Activated naive CD8-positive, alpha-beta T cell treated with anti-CD3 and anti-CD28 coated beads, Interleukin-2, amount 10 ng/mL, durations not matched to agents 7 days and 5 days (primary cell): ENCODE measurements around the gene SLFN12L. TPM values are rescaled to one million over a fixed set of nuclear protein-coding genes. Genes with fewer than 3 reads are reported as not detected.
A peak's percentile ranks its signal among the peaks of the same experiment; 100 is the strongest.
"Not testable (repeated sequence)": the region's sequence is repeated elsewhere in the genome, so short reads cannot be mapped to it uniquely, and the experiment has no call there.

Source experiments
- ATAC-seq: fragments of 150-1000 bp; cut with Tn5 transposase; one replicate; pipeline ENCODE4 v1.10.0; 2021; ENCODE audit warnings: low read depth, moderate library complexity
- POLR2A ChIA-PET: fragments of 350-600 bp; sonication (Branson Sonifier 250); formaldehyde crosslinking; loops from one replicate; lab custom pipeline; 2021; ENCODE audit warnings: antibody characterized with exemption; lab: Charles Lee
- DNase-seq: peaks from one replicate; pipeline ENCODE4 v3.0.0; 2021
- H3K27ac Mint-ChIP-seq: one replicate; pipeline ENCODE4 v1.8.0; 2022; ENCODE audit warnings: mild to moderate bottlenecking, mixed read lengths
- H3K27me3 Mint-ChIP-seq: one replicate; pipeline ENCODE4 v1.8.0; 2022; ENCODE audit warnings: mild to moderate bottlenecking, moderate library complexity, mixed read lengths
- H3K36me3 Mint-ChIP-seq: one replicate; pipeline ENCODE4 v1.8.0; 2021; ENCODE audit warnings: mild to moderate bottlenecking, mixed read lengths
- H3K4me1 Mint-ChIP-seq: one replicate; pipeline ENCODE4 v1.8.0; 2021; ENCODE audit warnings: mixed read lengths
- H3K4me3 Mint-ChIP-seq: one replicate; pipeline ENCODE4 v1.8.0; 2022; ENCODE audit warnings: mild to moderate bottlenecking, moderate library complexity, mixed read lengths
- H3K9me3 Mint-ChIP-seq: one replicate; pipeline ENCODE4 v1.8.0; 2021; ENCODE audit warnings: mixed read lengths
- total RNA-seq, 2 experiments: library from RNA; stranded (reverse); gene quantifications; one replicate each; pipeline ENCODE4 v1.2.3, GENCODE V29; 2021

The SLFN12L gene
- total RNA-seq, 2 experiments from 2014 or later, result 133 to 139 TPM

DNA sequence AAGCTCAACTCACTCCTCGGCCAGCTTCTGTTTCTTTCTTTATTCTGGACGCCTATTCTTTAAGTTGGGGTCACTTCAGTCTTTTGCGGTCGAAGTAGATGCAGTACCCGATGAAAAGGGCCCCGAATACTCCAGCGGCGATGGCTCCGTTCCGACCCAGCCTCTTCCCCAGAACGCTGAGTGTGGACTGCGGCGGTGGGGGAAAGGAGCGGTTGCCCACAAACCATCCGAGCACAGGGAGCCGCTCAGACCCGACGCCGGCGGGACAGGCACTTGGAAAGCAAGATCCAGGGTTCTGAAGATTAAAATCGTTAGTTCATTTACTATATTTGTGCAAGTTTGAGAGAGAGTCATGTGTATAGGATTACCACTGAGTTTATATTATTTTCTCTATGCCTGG, 22.5 kb downstream of the SLFN12L start:
- H3K4me3 Mint-ChIP-seq, result no peak overlapping the region

DNA sequence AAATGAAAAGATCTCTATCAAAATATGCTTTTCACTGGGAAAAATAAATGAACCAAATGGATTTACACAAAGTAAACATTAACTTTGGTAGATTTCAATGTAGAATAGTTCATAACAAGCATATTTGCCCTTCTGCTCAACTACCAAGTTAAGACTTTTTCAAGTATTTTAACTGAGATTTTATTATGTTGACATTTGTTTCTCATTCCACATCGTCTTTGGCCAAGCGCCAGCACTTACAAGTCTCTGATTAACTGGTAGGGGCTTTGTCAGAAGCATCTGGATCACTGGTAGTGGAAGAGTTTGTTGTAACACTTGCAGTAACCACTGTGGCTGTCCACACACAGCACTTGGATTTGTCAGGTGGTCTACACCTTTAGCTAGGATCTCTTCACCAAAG, 22.9 kb downstream of the SLFN12L start:
- H3K4me1 Mint-ChIP-seq, result peaks cover 75% of the 10 kb centered on the region
- no peak overlapping the region for H3K4me3 Mint-ChIP-seq
- no peaks in the 10 kb centered on the region for H3K27me3 Mint-ChIP-seq
- no peaks in the 10 kb centered on the region for H3K9me3 Mint-ChIP-seq
- ATAC-seq, result no peak
- DNase-seq, result no peak
- POLR2A ChIA-PET, result interaction anchor here (1.4 to 1.7 kb wide), 2 partner anchors 10 to 21 kb away, joined by 3 to 5 read pairs; no protein-coding TSS in a partner anchor
- peaks cover 70% of the 10 kb centered on the region for H3K36me3 Mint-ChIP-seq
- H3K27ac Mint-ChIP-seq, result no peak overlapping the region

More for the DNA sequence above, 22.5 kb downstream of the SLFN12L start:
- Mint-ChIP-seq H3K27me3 (no peaks in the 10 kb centered on the region), H3K27ac (no peak overlapping the region), H3K4me1 (peaks cover 75% of the 10 kb centered on the region), H3K36me3 (peaks cover 71% of the 10 kb centered on the region), H3K9me3 (no peaks in the 10 kb centered on the region)
- ATAC-seq, result no peak
- no peak for DNase-seq
- POLR2A ChIA-PET, result interaction anchor here (0.6 to 1.7 kb wide), 3 partner anchors 9 to 87 kb away, joined by 3 to 5 read pairs (median 3); no protein-coding TSS in a partner anchor

DNA sequence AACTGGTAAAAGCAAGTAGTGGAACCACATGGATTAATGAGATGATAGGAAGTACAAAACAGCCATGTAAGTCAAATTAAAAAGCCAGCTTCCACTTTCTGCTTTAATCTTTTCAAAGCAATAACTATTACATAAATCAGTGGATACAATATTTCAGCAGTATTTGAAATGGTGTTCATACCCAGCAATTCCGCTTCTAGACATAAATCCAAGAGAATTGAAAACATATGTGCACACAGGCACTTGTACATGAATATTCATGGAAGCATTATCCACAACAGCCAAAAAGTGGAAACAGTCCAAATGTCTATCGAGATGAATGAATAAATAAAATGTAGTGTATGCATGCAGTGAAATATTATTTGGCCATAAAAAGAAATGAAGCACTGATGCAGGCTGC, 27.4 kb downstream of the SLFN12L start:
- POLR2A ChIA-PET, result no interaction called here
- peaks cover 60% of the 10 kb centered on the region for H3K36me3 Mint-ChIP-seq
- no peak overlapping the region for H3K27ac Mint-ChIP-seq
- H3K4me1 Mint-ChIP-seq, result peaks cover 48% of the 10 kb centered on the region
- no peak for ATAC-seq
- H3K4me3 Mint-ChIP-seq, result no peak overlapping the region
- no peaks in the 10 kb centered on the region for H3K27me3 Mint-ChIP-seq
- peaks cover 1% of the 10 kb centered on the region for H3K9me3 Mint-ChIP-seq
- DNase-seq, result no peak

DNA sequence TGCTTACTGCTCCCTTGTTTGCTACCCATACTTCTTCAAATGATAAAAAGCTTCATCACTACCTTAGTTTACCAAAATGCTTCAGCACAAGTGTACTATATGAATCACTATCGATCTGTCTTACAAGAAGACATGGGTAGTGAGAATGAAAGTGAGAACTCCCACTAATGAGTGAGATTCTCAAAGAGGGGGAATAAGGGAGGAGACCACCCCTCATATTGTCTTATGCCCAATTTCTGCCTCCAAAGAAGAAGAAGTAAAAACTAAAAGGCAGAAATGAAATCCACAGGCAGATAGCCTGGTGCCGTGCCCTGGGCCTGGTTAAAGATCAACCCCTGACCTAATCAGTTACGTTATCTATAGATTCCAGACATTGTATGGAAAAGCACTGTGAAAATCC, 29.8 kb downstream of the SLFN12L start:
- ATAC-seq, H3K27me3 Mint-ChIP-seq, H3K27ac Mint-ChIP-seq, POLR2A ChIA-PET, H3K9me3 Mint-ChIP-seq, H3K4me3 Mint-ChIP-seq, DNase-seq: not testable (repeated sequence)
- Mint-ChIP-seq H3K36me3 (peaks cover 56% of the 10 kb centered on the region), H3K4me1 (peaks cover 43% of the 10 kb centered on the region)

DNA sequence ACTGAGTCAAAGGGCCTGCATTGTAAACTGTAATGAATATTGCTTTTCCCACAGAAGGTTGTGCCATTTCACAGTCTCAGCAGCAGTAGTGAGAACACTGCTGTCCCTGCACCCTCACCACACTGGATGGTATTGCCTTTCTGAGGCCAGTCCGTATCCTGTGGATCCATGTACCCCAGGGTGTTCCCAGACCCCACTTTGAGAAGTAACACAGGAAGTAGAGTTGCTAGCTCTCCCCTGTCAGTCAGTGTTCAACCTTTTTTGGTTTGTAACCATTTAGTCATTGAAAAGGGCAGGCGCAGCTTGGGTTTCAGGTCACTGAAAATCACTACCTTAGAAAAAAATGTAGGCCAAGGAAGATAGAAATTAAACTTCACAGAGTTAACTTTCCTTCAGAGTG, 37.9 kb downstream of the SLFN12L start:
- no peak for DNase-seq
- ATAC-seq, result no peak
- Mint-ChIP-seq H3K27me3 (no peaks in the 10 kb centered on the region), H3K4me3 (no peak overlapping the region), H3K9me3 (no peaks in the 10 kb centered on the region), H3K27ac (peak overlapping the region; percentile 65), H3K36me3 (peaks cover 33% of the 10 kb centered on the region), H3K4me1 (peaks cover 56% of the 10 kb centered on the region)
- POLR2A ChIA-PET, result interaction anchor here (1.1 kb wide), 1 partner anchor 33 kb away, joined by 3 read pairs; no protein-coding TSS in a partner anchor

DNA sequence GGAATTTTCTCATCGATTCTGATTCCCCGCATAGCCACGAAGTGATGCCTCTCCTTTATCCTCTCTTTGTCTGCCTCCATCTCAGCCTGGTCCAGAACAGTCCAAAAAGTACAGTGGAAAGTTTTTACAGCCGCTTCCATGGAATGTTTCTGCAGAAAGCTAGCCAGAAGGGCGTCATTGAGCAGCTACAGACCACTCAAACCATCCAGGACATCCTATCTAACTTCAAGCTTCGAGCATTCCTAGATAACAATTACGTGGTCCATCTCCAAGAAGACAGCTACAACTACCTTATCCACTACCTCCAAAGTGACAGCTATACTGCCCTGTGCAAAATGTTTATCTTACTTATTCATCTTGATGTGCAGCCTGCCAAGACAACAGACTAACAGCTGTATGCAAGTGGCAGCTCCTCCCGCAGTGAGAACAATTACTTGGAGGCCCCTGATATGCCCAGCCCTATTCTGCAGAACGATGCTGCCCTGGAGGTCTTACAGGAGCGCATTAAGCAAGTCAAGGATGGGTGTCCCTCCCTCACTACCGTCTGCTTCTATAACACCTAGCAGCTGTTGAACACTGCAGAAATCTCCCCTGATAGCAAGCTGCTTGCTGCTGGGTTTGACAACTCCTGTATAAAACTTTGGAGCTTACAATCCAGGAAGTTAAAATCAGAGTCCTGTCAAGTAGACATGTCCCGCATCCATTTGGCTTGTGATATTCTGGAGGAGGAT, 38.9 kb downstream of the SLFN12L start:
- no peak for ATAC-seq
- peaks cover 31% of the 10 kb centered on the region for H3K36me3 Mint-ChIP-seq
- peak overlapping the region; percentile 56 for H3K27ac Mint-ChIP-seq

DNA sequence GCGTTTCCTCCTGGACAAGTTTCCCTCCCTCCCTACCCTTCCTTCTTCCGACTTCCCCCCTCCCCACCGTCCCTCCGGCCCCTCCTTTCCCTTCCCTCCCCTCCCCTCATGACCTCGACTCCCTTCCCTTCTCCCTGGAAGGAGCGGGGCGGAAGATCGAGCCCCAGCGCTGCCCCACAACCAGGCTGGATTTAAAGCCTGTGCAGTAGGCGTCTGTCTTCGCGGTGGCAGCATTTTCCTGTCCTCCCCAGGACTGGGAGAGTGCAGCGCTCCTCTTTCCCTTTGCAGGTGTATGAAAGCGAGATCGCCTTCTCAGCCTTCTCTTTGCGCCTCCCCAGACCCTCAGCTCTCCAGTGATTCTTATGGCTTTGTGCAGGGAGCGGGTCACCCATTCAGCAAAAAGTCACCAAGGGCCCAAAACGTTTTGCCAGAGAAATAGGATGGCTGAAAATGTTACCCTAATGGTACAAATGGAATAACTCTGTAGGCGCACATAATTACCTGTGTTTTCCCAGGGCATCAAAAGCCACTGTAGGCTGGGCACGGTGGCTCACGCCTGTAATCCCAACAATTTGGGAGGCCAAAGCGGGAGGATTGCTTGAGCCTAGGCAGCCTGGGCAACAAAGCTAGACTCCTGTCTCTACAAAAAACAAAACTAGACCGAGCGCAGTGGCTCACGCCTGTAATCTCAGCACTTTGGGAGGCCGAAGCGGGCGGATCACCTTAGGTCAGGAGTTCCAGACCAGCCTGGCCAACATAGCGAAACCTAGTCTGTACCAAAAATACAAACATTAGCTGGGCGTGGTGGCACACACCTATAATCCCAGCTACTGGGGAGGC, 40.8 kb downstream of the SLFN12L start:
- Mint-ChIP-seq H3K4me3 (peak overlapping the region; percentile 49), H3K27me3 (no peaks in the 10 kb centered on the region), H3K9me3 (no peaks in the 10 kb centered on the region), H3K36me3 (peaks cover 35% of the 10 kb centered on the region), H3K27ac (no peak overlapping the region), H3K4me1 (peaks cover 58% of the 10 kb centered on the region)
- POLR2A ChIA-PET, result interaction anchor here (1.2 kb wide), 1 partner anchor 9 kb away, joined by 5 read pairs; no protein-coding TSS in a partner anchor
- ATAC-seq, result no peak
- DNase-seq, result no peak

More for the DNA sequence above, 38.9 kb downstream of the SLFN12L start:
- Mint-ChIP-seq H3K4me3 (peak overlapping the region; percentile 67), H3K4me1 (peaks cover 57% of the 10 kb centered on the region), H3K27me3 (no peaks in the 10 kb centered on the region), H3K9me3 (no peaks in the 10 kb centered on the region)
- DNase-seq, result no peak
- POLR2A ChIA-PET, result interaction anchor here (1.0 to 1.1 kb wide), 2 partner anchors 12 to 34 kb away, joined by 3 read pairs; no protein-coding TSS in a partner anchor

DNA sequence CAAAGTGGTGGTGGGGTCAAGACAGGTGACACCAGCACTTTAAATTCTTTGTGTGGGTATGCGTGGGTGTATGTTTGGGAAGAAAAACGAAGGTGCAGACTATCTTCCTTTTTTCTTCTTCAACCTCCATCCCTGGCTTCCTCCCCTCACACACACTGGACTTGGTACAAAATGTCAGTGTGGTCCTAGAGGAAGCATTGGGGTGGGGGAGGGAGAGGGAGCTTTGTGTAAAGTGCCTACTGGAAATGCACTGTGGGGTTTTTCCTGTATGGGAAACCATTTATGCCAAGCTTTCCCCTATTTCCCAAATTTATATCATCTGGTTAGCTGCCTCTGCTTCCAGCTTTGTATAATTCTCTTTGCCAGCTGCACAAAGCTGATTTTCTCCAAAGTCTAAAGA, 44.4 kb downstream of the SLFN12L start:
- Mint-ChIP-seq H3K4me1 (peaks cover 62% of the 10 kb centered on the region), H3K36me3 (peaks cover 59% of the 10 kb centered on the region), H3K27me3 (no peaks in the 10 kb centered on the region), H3K4me3 (no peak overlapping the region), H3K27ac (no peak overlapping the region), H3K9me3 (no peaks in the 10 kb centered on the region)
- no peak for DNase-seq
- POLR2A ChIA-PET, result no interaction called here
- no peak for ATAC-seq

DNA sequence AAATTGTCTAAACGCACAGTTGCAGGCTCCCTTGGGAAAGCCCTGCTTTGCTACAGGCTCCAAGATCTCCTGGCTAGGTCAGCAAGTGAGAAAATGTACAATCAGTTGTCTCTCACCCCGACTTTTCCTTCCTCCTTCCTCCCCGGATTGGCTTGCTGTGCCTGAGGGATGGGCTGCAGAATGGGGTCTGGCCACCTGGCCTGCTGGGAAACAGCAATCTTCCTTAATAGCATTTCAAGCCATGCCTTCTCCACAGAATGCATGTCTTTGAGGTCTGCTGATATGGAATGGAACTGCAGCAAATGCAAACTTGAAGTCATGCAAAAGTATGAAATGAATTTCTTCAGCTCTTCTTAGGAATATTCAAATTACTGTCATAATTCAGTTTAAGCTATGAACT, 46.1 kb downstream of the SLFN12L start:
- Mint-ChIP-seq H3K27me3 (no peaks in the 10 kb centered on the region), H3K27ac (peak overlapping the region; percentile 31), H3K4me1 (peaks cover 65% of the 10 kb centered on the region), H3K36me3 (peaks cover 64% of the 10 kb centered on the region), H3K9me3 (no peaks in the 10 kb centered on the region), H3K4me3 (no peak overlapping the region)
- DNase-seq, result no peak
- ATAC-seq, result no peak
- POLR2A ChIA-PET, result interaction anchor here (0.6 kb wide), 1 partner anchor 145 kb away, joined by 3 read pairs; no protein-coding TSS in a partner anchor

DNA sequence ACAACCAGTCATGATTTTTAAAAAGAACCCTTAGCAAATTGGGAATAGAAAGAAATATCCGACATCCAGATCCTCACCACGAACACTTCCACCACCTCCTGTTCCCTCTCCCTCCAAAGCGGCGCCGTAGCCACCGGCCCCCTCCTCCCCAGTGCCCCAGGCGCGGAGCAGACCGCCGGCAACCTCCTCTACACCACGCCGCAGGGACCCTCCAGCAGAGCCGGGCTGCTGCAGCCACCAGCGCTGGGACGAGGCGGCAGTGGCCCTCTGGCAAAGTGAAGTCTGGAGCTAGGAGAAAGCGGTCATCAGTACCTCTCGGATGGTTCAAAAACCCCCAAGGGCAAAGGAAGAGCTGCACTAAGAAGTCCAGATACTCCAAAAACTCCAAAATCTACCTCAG, 47.5 kb downstream of the SLFN12L start:
- POLR2A ChIA-PET, result no interaction called here
- H3K36me3 Mint-ChIP-seq, result peaks cover 78% of the 10 kb centered on the region
- ATAC-seq (no peak), DNase-seq (no peak)
- no peak overlapping the region for H3K4me3 Mint-ChIP-seq
- H3K4me1 Mint-ChIP-seq, result peaks cover 69% of the 10 kb centered on the region
- H3K27me3 Mint-ChIP-seq, result no peaks in the 10 kb centered on the region
- peaks cover 2% of the 10 kb centered on the region for H3K9me3 Mint-ChIP-seq
- H3K27ac Mint-ChIP-seq, result no peak overlapping the region

DNA sequence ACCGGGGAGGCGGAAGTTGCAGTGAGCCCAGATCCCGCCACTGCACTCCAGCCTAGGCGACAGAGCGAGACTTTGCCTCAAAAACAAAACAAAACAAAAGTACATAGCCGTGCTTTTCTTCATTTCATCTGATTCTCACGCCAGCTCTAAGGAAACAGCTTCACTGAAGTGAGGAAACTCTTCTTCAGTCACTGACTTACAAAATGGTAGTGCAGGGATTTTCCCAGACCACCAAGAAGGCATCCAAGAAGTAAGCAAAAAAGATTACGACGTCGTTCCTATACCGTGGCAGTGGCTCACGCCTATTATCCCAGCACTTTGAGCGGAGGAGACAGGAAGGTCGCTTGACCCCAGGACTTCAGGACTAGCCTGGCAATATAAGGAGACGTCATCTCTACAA, 48.5 kb downstream of the SLFN12L start:
- no peak for DNase-seq
- Mint-ChIP-seq H3K9me3 (peaks cover 6% of the 10 kb centered on the region), H3K27ac (no peak overlapping the region), H3K4me3 (peak overlapping the region; percentile 78), H3K4me1 (peaks cover 68% of the 10 kb centered on the region), H3K27me3 (no peaks in the 10 kb centered on the region), H3K36me3 (peaks cover 85% of the 10 kb centered on the region)
- POLR2A ChIA-PET, result interaction anchor here (1.1 to 2.5 kb wide), 4 partner anchors 33 to 176 kb away, joined by 3 to 14 read pairs (median 8); no protein-coding TSS in a partner anchor
- ATAC-seq, result no peak

DNA sequence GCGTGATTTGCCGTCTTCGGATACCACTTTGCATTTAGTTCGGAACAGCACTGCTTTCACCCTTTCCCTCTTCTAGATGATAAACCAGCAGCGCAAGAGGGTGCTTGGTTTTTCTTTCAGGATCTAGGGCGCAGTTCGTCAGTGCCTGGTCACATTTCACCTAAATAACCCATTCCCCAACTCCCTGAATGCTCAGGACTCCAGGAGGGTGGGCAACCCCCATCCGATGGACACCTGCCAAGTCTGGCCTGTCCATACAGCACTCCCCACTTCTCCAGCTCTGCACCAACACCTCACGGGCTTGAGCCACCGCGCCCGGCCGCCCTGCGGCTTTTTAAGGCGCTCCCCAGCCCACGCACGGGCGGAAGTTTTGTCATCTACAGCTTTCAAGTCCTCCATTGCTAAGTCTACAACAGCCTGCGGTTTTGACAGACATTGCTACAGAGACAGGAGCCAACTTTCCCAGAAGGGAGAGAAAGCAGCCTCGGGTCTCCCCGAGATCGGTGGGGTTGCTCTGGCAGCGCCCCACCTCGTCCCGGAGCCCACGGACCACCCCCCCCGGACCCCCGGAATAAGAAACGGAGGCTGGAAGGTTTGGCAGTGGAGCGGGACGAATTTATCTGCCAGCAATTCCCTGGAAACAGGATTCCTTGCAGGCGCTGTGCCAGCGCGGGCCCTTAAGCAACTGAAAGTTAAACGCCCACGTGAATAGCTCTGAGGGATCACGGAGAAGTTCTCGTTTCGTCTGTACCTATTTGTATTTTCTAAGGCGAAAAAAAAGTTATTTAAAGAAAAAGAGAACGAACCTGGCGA, 50.4 kb downstream of the SLFN12L start:
- H3K4me1 Mint-ChIP-seq, result peaks cover 58% of the 10 kb centered on the region
- H3K4me3 Mint-ChIP-seq, result peak overlapping the region; percentile 78
- peaks cover 7% of the 10 kb centered on the region for H3K9me3 Mint-ChIP-seq
- no peaks in the 10 kb centered on the region for H3K27me3 Mint-ChIP-seq
- ATAC-seq (peak; percentile 63), DNase-seq (peak; percentile 67)
- H3K27ac Mint-ChIP-seq, result peak overlapping the region; percentile 87
- H3K36me3 Mint-ChIP-seq, result peaks cover 90% of the 10 kb centered on the region
- POLR2A ChIA-PET, result interaction anchor here (0.6 to 2.5 kb wide), 11 partner anchors 10 to 273 kb away, joined by 3 to 14 read pairs (median 5); partner anchors contain the start of genes PEX12 and SLFN12L
